Measurements from ENCODE around the gene ARMH3. TPM values are rescaled to one million over a fixed set of nuclear protein-coding genes. Genes with fewer than 3 reads are reported as not detected.

ARMH3 gene
- polyA plus RNA-seq, 1 experiment: 18.5 TPM

- Histone ChIP-seq H3K27me3 (ENCODE audit: control insufficient read depth, insufficient read depth, low read length) (no peaks in the 10 kb centered on the region), H3K4me3 (ENCODE audit: low read depth, low read length) (no peak overlapping the region), H3K36me3 (ENCODE audit: control insufficient read depth, insufficient read depth, low read length) (no peaks in the 10 kb centered on the region)
- DNase-seq (ENCODE audit: low read depth): no peak
- POLR2A ChIA-PET: no interaction called here
- no peak for TF ChIP-seq CTCF (IDR thresholded peaks at IDR 0.05; ENCODE audit: insufficient read depth, low read depth, low read length)
- CTCF ChIA-PET: no interaction called here
Measured at GRCh38 chr10:101950213-101950612, 105.8 kb downstream of the ARMH3 start.

- ChIA-PET CTCF (interaction anchor here (0.6 to 1.9 kb wide), 5 partner anchors 10 to 101 kb away, joined by 3 to 5 read pairs (median 4); no protein-coding TSS in a partner anchor), POLR2A (interaction anchor here (0.6 kb wide), 1 partner anchor 371 kb away, joined by 4 read pairs; no protein-coding TSS in a partner anchor)
- no peak for DNase-seq (ENCODE audit: low read depth)
- Histone ChIP-seq H3K36me3 (ENCODE audit: control insufficient read depth, insufficient read depth, low read length) (no peaks in the 10 kb centered on the region), H3K27me3 (ENCODE audit: control insufficient read depth, insufficient read depth, low read length) (no peaks in the 10 kb centered on the region), H3K4me3 (ENCODE audit: low read depth, low read length) (no peak overlapping the region)
- no peak for TF ChIP-seq CTCF (IDR thresholded peaks at IDR 0.05; ENCODE audit: insufficient read depth, low read depth, low read length)
Measured at GRCh38 chr10:101941871-101942270, 114.1 kb downstream of the ARMH3 start.

GRCh38 chr10:101940916-101941315 lies 115.1 kb downstream of the ARMH3 start:
- no peaks in the 10 kb centered on the region for H3K27me3 ChIP-seq (ENCODE audit: control insufficient read depth, insufficient read depth, low read length)
- no peak for TF ChIP-seq CTCF (IDR thresholded peaks at IDR 0.05; ENCODE audit: insufficient read depth, low read depth, low read length)
- H3K4me3 ChIP-seq (ENCODE audit: low read depth, low read length): no peak overlapping the region
- POLR2A ChIA-PET: no interaction called here
- no peaks in the 10 kb centered on the region for H3K36me3 ChIP-seq (ENCODE audit: control insufficient read depth, insufficient read depth, low read length)
- CTCF ChIA-PET: interaction anchor here (1.6 kb wide), 1 partner anchor 13 kb away, joined by 5 read pairs; no protein-coding TSS in a partner anchor
- no peak for DNase-seq (ENCODE audit: low read depth)

GRCh38 chr10:101939729-101940128 lies 116.2 kb downstream of the ARMH3 start:
- CTCF ChIA-PET: interaction anchor here (1.0 to 1.3 kb wide), 2 partner anchors 17 to 51 kb away, joined by 4 to 12 read pairs; no protein-coding TSS in a partner anchor
- Histone ChIP-seq H3K4me3 (ENCODE audit: low read depth, low read length) (no peak overlapping the region), H3K27me3 (ENCODE audit: control insufficient read depth, insufficient read depth, low read length) (no peaks in the 10 kb centered on the region), H3K36me3 (ENCODE audit: control insufficient read depth, insufficient read depth, low read length) (no peaks in the 10 kb centered on the region)
- POLR2A ChIA-PET: no interaction called here
- no peak for DNase-seq (ENCODE audit: low read depth)
- no peak for TF ChIP-seq CTCF (IDR thresholded peaks at IDR 0.05; ENCODE audit: insufficient read depth, low read depth, low read length)

GRCh38 chr10:101939008-101939648 lies 116.8 kb downstream of the ARMH3 start:
- Histone ChIP-seq H3K36me3 (ENCODE audit: control insufficient read depth, insufficient read depth, low read length) (no peaks in the 10 kb centered on the region), H3K4me3 (ENCODE audit: low read depth, low read length) (no peak overlapping the region), H3K27me3 (ENCODE audit: control insufficient read depth, insufficient read depth, low read length) (no peaks in the 10 kb centered on the region)
- POLR2A ChIA-PET: interaction anchor here (0.5 kb wide), 2 partner anchors 13 to 174 kb away, joined by 3 read pairs; no protein-coding TSS in a partner anchor
- CTCF ChIA-PET: interaction anchor here (1.0 to 1.3 kb wide), 2 partner anchors 18 to 50 kb away, joined by 4 to 12 read pairs; no protein-coding TSS in a partner anchor
- TF ChIP-seq CTCF (IDR thresholded peaks at IDR 0.05; ENCODE audit: insufficient read depth, low read depth, low read length): no peak
- DNase-seq (ENCODE audit: low read depth): peak; percentile 87

Measured in BJ (cell line).